ENCODE data around the gene IRF8.

Gene IRF8

GRCh38 chr16:85963753-85964285 is 64.9 kb downstream of the IRF8 start:
- DNase-seq = no peak

DNA sequence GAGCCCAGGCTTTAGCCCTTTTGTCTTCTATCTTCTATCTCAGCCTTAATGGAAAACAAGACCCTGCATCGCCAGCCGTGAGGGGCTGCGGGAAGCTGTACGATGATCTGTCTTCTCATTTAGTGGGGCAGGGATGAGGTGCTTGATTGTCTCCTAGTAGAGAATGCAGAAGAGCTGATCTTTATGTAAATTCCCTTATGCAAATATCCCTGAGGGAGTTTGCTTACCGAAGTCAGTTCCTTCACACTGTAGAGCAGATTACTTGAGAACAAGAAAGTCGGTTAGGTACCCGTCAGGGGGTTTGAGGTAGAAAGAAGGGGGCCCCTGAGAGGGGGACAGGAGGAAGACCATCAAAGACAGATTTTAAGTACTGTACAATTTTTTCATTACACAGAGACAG is 66.2 kb downstream of the IRF8 start:
- DNase-seq = no peak

GRCh38 chr16:85967111-85967510 is 68.1 kb downstream of the IRF8 start:
- no peak for DNase-seq

- DNase-seq = no peak
Measured at GRCh38 chr16:85968041-85968920, 69.3 kb downstream of the IRF8 start.

DNA sequence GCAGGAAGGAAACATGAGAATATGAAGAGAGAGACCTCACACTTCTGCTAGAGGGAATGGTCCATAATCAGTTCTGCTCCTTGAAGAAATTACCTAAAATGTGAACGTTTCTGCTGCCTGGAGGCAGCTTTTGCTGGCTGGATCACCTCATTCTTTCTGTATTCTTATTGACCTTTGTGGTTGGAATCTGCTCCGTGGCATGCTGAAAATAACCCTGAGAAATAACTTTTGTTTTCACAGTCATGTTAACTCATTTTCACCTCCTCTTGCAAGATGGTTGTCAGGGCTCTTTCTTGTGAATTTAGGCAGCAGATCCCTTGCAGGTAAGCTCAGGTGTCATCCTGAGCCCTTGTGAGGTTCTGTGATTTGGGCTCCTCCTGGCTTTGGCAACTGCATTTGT is 70.2 kb downstream of the IRF8 start:
- DNase-seq = peak; percentile 38

DNA sequence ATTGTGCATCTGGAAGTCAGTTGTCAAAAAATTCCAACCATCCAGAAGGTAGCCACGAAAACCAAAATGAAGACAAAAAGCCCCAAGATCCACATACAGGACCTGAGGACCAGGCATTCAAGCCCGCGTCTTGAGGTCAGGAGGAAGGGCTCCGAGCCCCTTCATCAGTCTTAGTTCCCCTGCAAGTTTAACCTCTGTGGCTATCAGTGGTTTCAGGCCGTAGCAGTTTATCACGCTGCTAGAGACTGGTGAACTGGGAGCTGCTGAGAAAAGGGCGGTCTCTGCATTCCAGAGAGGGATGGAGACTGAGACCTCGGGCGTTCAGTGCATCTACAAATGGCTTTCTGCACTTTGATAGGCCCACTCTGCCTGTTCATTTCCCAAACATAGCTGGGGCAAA is 70.6 kb downstream of the IRF8 start:
- DNase-seq = peak; percentile 47

DNA sequence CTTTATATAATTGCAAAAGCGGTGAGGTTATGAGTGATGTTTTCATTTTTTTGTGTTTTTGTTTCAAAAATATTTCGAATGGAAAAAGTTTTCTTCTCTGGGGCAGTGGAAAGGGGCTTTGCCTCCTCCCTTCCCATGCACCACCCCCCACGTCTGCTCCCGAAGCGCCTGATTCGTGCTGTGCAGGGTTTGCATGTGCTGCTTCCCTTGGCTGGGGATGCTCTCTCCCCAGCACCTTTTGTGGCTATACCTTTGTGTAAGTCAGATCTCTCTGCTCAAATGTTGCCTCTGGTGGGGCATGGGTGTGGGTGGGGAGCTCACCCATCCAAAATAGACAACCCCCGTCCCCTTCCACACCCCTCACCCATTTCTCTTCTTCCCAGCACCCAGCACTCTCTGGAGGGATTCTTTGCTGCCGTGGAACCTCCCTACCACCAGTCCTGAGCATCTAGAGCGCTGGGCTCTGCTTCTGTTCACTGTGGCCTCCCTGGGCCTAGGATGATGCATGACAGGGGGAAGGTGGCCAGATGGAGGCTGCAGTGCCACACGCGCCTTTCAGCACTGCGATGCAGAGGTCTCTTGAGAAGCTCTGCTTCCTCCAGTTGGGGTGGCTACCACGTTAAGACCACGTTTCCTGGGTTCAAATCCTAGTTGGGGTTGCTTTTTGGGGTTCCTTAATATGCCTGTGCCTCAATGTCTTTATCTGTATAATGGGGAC is 71.2 kb downstream of the IRF8 start:
- no peak for DNase-seq

- DNase-seq = no peak
Measured at GRCh38 chr16:85970738-85971137, 71.8 kb downstream of the IRF8 start.
